NT2/D1 (cell line): ENCODE measurements around the gene ZNF790.

ENCODE experiments used
- SUZ12 ChIP-seq: IDR thresholded peaks from 2 replicates; pipeline ENCODE4 v1.6.1; 2011; ENCODE audit not compliant: insufficient read length, insufficient read depth; ENCODE audit errors: extremely low read depth
- YY1 ChIP-seq: IDR thresholded peaks from 2 replicates; pipeline ENCODE4 v1.6.1; 2011; ENCODE audit not compliant: insufficient read length, insufficient read depth
- ZNF274 ChIP-seq: IDR thresholded peaks from 2 replicates; pipeline ENCODE4 v1.6.1; 2011; ENCODE audit warnings: mild to moderate bottlenecking, low read depth, low read length

DNA sequence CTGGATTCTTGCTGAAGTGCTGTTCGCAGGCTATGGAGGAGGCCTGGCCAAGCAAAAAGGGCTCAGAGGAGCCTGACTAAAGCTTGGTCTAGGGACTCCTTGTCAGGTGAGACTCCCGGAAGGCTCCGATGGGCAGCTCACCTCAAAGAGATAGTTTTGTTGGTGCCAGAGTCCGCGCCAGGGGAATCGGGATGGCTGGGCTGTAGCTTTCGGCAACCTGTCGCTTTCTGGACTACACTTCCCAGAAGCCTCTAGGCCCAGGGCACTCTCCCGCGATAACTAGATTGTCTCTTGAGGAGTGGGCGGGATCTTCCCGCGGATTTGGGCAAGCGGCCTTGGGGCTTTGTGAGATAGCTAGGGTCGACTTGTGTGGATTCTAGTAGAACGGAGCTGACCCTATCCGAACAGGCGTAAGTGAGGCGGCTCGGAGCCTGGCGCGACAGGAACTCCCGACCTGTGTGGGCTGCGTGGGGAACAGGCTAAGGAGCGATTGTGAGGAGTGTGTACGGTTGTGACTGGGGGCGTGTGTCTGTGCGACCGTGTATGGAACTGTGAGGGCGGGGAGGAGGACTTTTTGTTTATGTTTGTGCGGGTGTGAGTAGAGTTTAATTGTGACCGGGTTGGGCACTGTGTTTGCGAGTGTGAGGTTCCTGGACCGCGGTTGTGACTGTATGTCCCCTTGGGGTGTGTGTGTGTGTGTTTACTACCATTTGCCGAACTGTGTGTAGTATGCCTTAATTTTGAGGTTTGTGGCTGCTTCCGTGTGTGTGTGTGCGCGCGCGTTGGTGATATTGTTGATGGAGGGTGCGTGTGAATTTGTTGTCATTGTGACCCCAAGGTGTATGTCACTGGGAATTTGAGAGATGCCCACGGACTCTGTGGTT is 12.6 kb upstream of the ZNF790 start, which contains the start of gene ZNF345:
- TF ChIP-seq SUZ12 (no peak), ZNF274 (no peak), YY1 (peak; percentile 19)
